Measurements from ENCODE around the gene PRRC1.

Gene PRRC1

GRCh38 chr5:127602896-127603844 lies 85.7 kb downstream of the PRRC1 start:
- H3K27me3 ChIP-seq, result no peaks in the 10 kb centered on the region
- no peak overlapping the region for H3K9ac ChIP-seq
- H3K4me2 ChIP-seq, result no peak overlapping the region
- H3K4me1 ChIP-seq, result peaks cover 0 to 9% (median 0%) of the 10 kb centered on the region in 10 experiments; a peak in 5 of 20 replicates
- no peaks in the 10 kb centered on the region for H3K36me3 ChIP-seq
- no peaks in the 10 kb centered on the region for H3K9me3 ChIP-seq (replicated peaks in 1 of 11)
- no peak overlapping the region for H3K4me3 ChIP-seq
- no peaks in the 10 kb centered on the region for H4K20me1 ChIP-seq
- TF ChIP-seq Cebpa-rat (IDR thresholded peaks at IDR 0.05), result no peak
- H3K27ac ChIP-seq, result no peak overlapping the region

Measured in BLaER1 treated with 17β-estradiol and CSF1 and Interleukin-3, amounts not matched to agents 10 nM and 100 nM (cell line).